IMR-90 (cell line): ENCODE results near the gene GALNT9. TPM values are rescaled to one million over a fixed set of nuclear protein-coding genes. Genes with fewer than 3 reads are reported as not detected.

Source experiments
- ATAC-seq: fragments of 200-7000 bp; cut with Tn5 transposase; 2 replicates; pipeline ENCODE4 v1.9.1; 2020; ENCODE audit warnings: low read depth, mild to moderate bottlenecking, moderate library complexity
- BruUV-seq: library from RNA; stranded (reverse); fragments of 400-500 nt; replicated peaks from 2 replicates; lab custom pipeline; 2021; lab: Mats Ljungman, UMichigan
- CTCF ChIA-PET: fragments of 300-600 bp; formaldehyde crosslinking; extraction: SDS; loops from one replicate; lab custom pipeline; 2021; ENCODE audit warnings: antibody characterized with exemption; lab: Yijun Ruan, JAX
- POLR2A ChIA-PET: fragments of 300-600 bp; sonication (Branson Sonifier 250); formaldehyde crosslinking; loops from one replicate; lab custom pipeline; 2022; ENCODE audit warnings: antibody characterized with exemption; ENCODE audit not compliant: unreplicated experiment; lab: Charles Lee
- DNase-seq: peaks from one replicate; pipeline ENCODE4 v3.0.0; 2013
- H2AFZ ChIP-seq: replicated peaks from 2 replicates; pipeline ENCODE3; 2013; ENCODE audit warnings: low read length, mild to moderate bottlenecking; ENCODE audit not compliant: poor library complexity
- H2AK5ac ChIP-seq: 2 replicates; pipeline ENCODE4 v1.6.1; 2013; ENCODE audit warnings: low read depth, low read length, inconsistent platforms
- H2AK9ac ChIP-seq: replicated peaks from 2 replicates; pipeline ENCODE3; 2013; ENCODE audit warnings: mild to moderate bottlenecking, low read depth, low read length, moderate library complexity; ENCODE audit not compliant: poor library complexity
- H2BK120ac ChIP-seq: 2 replicates; pipeline ENCODE4 v1.6.1; 2013; ENCODE audit warnings: low read depth, low read length, inconsistent platforms
- H2BK15ac ChIP-seq: 3 replicates; pipeline ENCODE4 v1.6.1; 2013; ENCODE audit warnings: low read depth, low read length, inconsistent platforms
- H2BK20ac ChIP-seq: 2 replicates; pipeline ENCODE4 v1.6.1; 2013; ENCODE audit warnings: low read depth, mild to moderate bottlenecking, inconsistent platforms, low read length, moderate library complexity
- H2BK5ac ChIP-seq: 2 replicates; pipeline ENCODE4 v1.6.1; 2013; ENCODE audit warnings: mild to moderate bottlenecking, low read depth, low read length, inconsistent platforms; ENCODE audit not compliant: poor library complexity, severe bottlenecking
- H3K14ac ChIP-seq: replicated peaks from 2 replicates; pipeline ENCODE4 v1.6.1; 2013; ENCODE audit warnings: low read depth, low read length, inconsistent platforms
- H3K18ac ChIP-seq: 2 replicates; pipeline ENCODE4 v1.6.1; 2013; ENCODE audit warnings: low read depth, low read length, control low read depth
- H3K23ac ChIP-seq: 2 replicates; pipeline ENCODE4 v1.6.1; 2013; ENCODE audit warnings: low read depth, low read length, inconsistent platforms
- H3K27ac ChIP-seq: 2 replicates; pipeline ENCODE4 v1.5.1; 2013; ENCODE audit warnings: mild to moderate bottlenecking, control low read depth, low read length; ENCODE audit not compliant: insufficient read depth
- H3K27me3 ChIP-seq: 2 replicates; pipeline ENCODE4 v1.6.1; 2013; ENCODE audit warnings: low read length; ENCODE audit not compliant: control insufficient read depth, insufficient read depth
- H3K36me3 ChIP-seq: 2 replicates; pipeline ENCODE4 v1.6.1; 2013; ENCODE audit warnings: low read length, mixed read lengths; ENCODE audit not compliant: control insufficient read depth, insufficient read depth
- H3K4ac ChIP-seq: 2 replicates; pipeline ENCODE4 v1.6.1; 2013; ENCODE audit warnings: low read depth, low read length, inconsistent platforms
- H3K4me1 ChIP-seq: 2 replicates; pipeline ENCODE4 v1.6.1; 2013; ENCODE audit warnings: low read length, mixed read lengths; ENCODE audit not compliant: control insufficient read depth, insufficient read depth
- H3K4me2 ChIP-seq: 2 replicates; pipeline ENCODE4 v1.6.1; 2013; ENCODE audit warnings: low read depth, mild to moderate bottlenecking, control low read depth, low read length, moderate library complexity
- H3K4me3 ChIP-seq: 2 replicates; pipeline ENCODE4 v1.5.1; 2013; ENCODE audit warnings: low read depth, mild to moderate bottlenecking, control low read depth, low read length, moderate library complexity; ENCODE audit not compliant: insufficient read depth
- H3K56ac ChIP-seq: 2 replicates; pipeline ENCODE4 v1.6.1; 2013; ENCODE audit warnings: low read length, inconsistent platforms; ENCODE audit not compliant: insufficient read depth; ENCODE audit errors: extremely low read depth
- H3K79me1 ChIP-seq, 2 experiments: 2 replicates each; pipeline ENCODE4 v1.6.1; 2013; ENCODE audit warnings: low read length in 2 of 2, inconsistent platforms in 1 of 2, low read depth in 1 of 2
- H3K9ac ChIP-seq: 2 replicates; pipeline ENCODE4 v1.6.1; 2013; ENCODE audit warnings: low read depth, low read length, control low read depth
- H3K9me1 ChIP-seq: 2 replicates; pipeline ENCODE4 v1.6.1; 2013; ENCODE audit warnings: low read length, inconsistent platforms; ENCODE audit not compliant: insufficient read depth
- H3K9me3 ChIP-seq: 2 replicates; pipeline ENCODE4 v1.6.1; 2013; ENCODE audit warnings: low read length; ENCODE audit not compliant: control insufficient read depth, insufficient read depth
- H4K20me1 ChIP-seq: 2 replicates; pipeline ENCODE4 v1.6.1; 2013; ENCODE audit warnings: low read length, inconsistent platforms; ENCODE audit not compliant: insufficient read depth
- H4K5ac ChIP-seq: 2 replicates; pipeline ENCODE4 v1.6.1; 2013; ENCODE audit warnings: mild to moderate bottlenecking, low read depth, low read length, control low read depth
- H4K8ac ChIP-seq, 2 experiments: 2 replicates each; pipeline ENCODE4 v1.6.1; 2013; ENCODE audit warnings: low read depth in 2 of 2, low read length in 2 of 2, control low read depth in 1 of 2, inconsistent platforms in 1 of 2
- H4K91ac ChIP-seq: 2 replicates; pipeline ENCODE4 v1.6.1; 2013; ENCODE audit warnings: low read depth, low read length, inconsistent platforms; ENCODE audit not compliant: insufficient read depth
- BHLHE40 ChIP-seq: fragments of 150-350 bp; IDR thresholded peaks from 2 replicates; pipeline ENCODE4 v1.6.1; 2016; ENCODE audit warnings: mild to moderate bottlenecking, low read depth, low read length
- MAZ ChIP-seq: IDR thresholded peaks from 2 replicates; pipeline ENCODE4 v1.6.1; 2012; ENCODE audit warnings: low read depth, mild to moderate bottlenecking, low read length, improper control_type of control experiment, moderate library complexity, borderline replicate concordance
- MXI1 ChIP-seq: IDR thresholded peaks from 2 replicates; pipeline ENCODE4 v1.6.1; 2012; ENCODE audit warnings: low read depth, mild to moderate bottlenecking, low read length, moderate library complexity, borderline replicate concordance
- POLR2A ChIP-seq: IDR thresholded peaks from 2 replicates; pipeline ENCODE4 v1.6.1; 2012; ENCODE audit warnings: mild to moderate bottlenecking, low read depth, low read length
- WGBS, 2 experiments: methylation state at CpG; one replicate each; pipeline versions ENCODE4 v1.1.5 to v1.1.7; 2013; ENCODE audit warnings: missing lambda C conversion rate in 2 of 2; ENCODE audit not compliant: insufficient read length in 1 of 2; ENCODE audit errors: extremely low coverage in 2 of 2; 5-methylcytosine and 5-hydroxymethylcytosine counted together
- dilution Hi-C: fragments of 300-500 bp; cut with HindIII; formaldehyde crosslinking; loops from one replicate; pipeline ENCODE4 v1.14.3; 2018; ENCODE audit warnings: low sequenced_read_pairs; ENCODE audit not compliant: unreplicated experiment
- in situ Hi-C: fragments of 300-500 bp; cut with MboI; formaldehyde crosslinking; loops from 3 replicates; pipeline ENCODE4 v1.14.3; 2019; ENCODE audit warnings: low sequenced_read_pairs, inconsistent platforms, mixed read lengths
- intact Hi-C: fragments of 100-400 bp; cut with micrococcal nuclease; formaldehyde crosslinking; loops from 2 replicates; pipeline ENCODE4 v1.10.0; 2022
- polyA plus RNA-seq, 3 experiments: library from polyadenylated mRNA; depleted of rRNA; stranded (reverse); fragments of >200 nt; gene quantifications; 2 replicates each; pipeline ENCODE4 v1.2.3, GENCODE V29; 2012; ENCODE audit warnings: low replicate concordance in 1 of 3
- total RNA-seq: library from RNA; depleted of rRNA; stranded (reverse); fragments of >200 nt; gene quantifications from 2 replicates; pipeline ENCODE4 v1.2.3, GENCODE V29; 2012

The GALNT9 gene
- total and polyA plus RNA-seq, 2 of the 4 experiments (the other 2 are of a cell fraction), result under 0.01 to 0.12 TPM

GRCh38 chr12:132344601-132345000, 15.2 kb upstream of the GALNT9 start:
- Histone ChIP-seq H3K36me3 (no peaks in the 10 kb centered on the region), H2AFZ (no peak overlapping the region), H4K5ac (no peak overlapping the region), H4K8ac (no peak overlapping the region), H2BK20ac (no peak overlapping the region), H3K9ac (no peak overlapping the region), H3K4me1 (no peaks in the 10 kb centered on the region), H3K4ac (no peak overlapping the region), H2BK120ac (no peak overlapping the region), H4K20me1 (no peaks in the 10 kb centered on the region), H3K79me1 (no peaks in the 10 kb centered on the region), H2BK5ac (no peak overlapping the region), H3K4me2 (no peak overlapping the region), H3K27ac (no peak overlapping the region), H3K18ac (no peak overlapping the region), H3K27me3 (peaks cover 5% of the 10 kb centered on the region; the same call in 1 of the 2 replicates), H3K4me3 (no peak overlapping the region), H2BK15ac (no peak overlapping the region), H2AK9ac (no peak overlapping the region), H3K14ac (no peak overlapping the region), H3K56ac (no peak overlapping the region), H2AK5ac (no peak overlapping the region), H3K9me3 (peaks cover 9% of the 10 kb centered on the region), H3K23ac (no peak overlapping the region), H4K91ac (no peak overlapping the region), H3K9me1 (no peaks in the 10 kb centered on the region)
- TF ChIP-seq MAZ (no peak), MXI1 (no peak), BHLHE40 (no peak), POLR2A (no peak)
- WGBS, 2 experiments, result 89% methylated on average over 10 of the region's 23 CpGs; no CpG with 5 or more reads in 1 of the 2 experiments
- in situ Hi-C loops (no loop called here), intact Hi-C loops (no loop called here), dilution Hi-C loops (no loop called here)
- BruUV-seq, result no TSS peak
- ATAC-seq (no peak), DNase-seq (no peak)
- ChIA-PET POLR2A (no interaction called here), CTCF (no interaction called here)
